Thyroid gland (tissue), 4 donors: ENCODE data around the gene ERP44.

Experiments used
- POLR2A ChIP-seq, 2 donors: fragments of 450-650 bp; IDR thresholded peaks; one replicate each; pipeline ENCODE4 v1.6.1; 2017; ENCODE audit warnings: antibody characterized with exemption in 2 of 2, mild to moderate bottlenecking in 2 of 2, moderate library complexity in 1 of 2
- TF ChIP-seq, protein P1 (sequence below), 6 experiments: fragments of 200-600 bp in 3 of 6; fragments of 450-650 bp in 3 of 6; sonication (generic) in 3 of 6; IDR thresholded peaks; one replicate each; pipeline ENCODE4 v1.5.1; 2016 to 2019; ENCODE audit warnings: antibody characterized with exemption in 6 of 6, mild to moderate bottlenecking in 2 of 6, inconsistent platforms in 1 of 6, moderate library complexity in 1 of 6

- TF ChIP-seq, protein P1, sequence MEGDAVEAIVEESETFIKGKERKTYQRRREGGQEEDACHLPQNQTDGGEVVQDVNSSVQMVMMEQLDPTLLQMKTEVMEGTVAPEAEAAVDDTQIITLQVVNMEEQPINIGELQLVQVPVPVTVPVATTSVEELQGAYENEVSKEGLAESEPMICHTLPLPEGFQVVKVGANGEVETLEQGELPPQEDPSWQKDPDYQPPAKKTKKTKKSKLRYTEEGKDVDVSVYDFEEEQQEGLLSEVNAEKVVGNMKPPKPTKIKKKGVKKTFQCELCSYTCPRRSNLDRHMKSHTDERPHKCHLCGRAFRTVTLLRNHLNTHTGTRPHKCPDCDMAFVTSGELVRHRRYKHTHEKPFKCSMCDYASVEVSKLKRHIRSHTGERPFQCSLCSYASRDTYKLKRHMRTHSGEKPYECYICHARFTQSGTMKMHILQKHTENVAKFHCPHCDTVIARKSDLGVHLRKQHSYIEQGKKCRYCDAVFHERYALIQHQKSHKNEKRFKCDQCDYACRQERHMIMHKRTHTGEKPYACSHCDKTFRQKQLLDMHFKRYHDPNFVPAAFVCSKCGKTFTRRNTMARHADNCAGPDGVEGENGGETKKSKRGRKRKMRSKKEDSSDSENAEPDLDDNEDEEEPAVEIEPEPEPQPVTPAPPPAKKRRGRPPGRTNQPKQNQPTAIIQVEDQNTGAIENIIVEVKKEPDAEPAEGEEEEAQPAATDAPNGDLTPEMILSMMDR (IDR thresholded peaks at IDR 0.05): no peak
- TF ChIP-seq POLR2A (IDR thresholded peaks at IDR 0.05): no peak
These were observed 27.1 kb upstream of the ERP44 start for GRCh38 chr9:100125910-100126309.
